Lower lobe of right lung (tissue), 2 donors: ENCODE data around the gene CYP4F12. TPM values are rescaled to one million over a fixed set of nuclear protein-coding genes. Genes with fewer than 3 reads are reported as not detected.

Source experiments
- ATAC-seq, 2 donors: fragments of 200-7000 bp; cut with Tn5 transposase; one replicate each; pipeline ENCODE4 v1.9.1; 2020 to 2022; ENCODE audit warnings: mild to moderate bottlenecking in 2 of 2, moderate library complexity in 2 of 2
- DNase-seq: peaks from one replicate; pipeline ENCODE4 v3.0.0-alpha.2; 2020
- H3K27ac ChIP-seq: fragments of 200-600 bp; one replicate; pipeline ENCODE4 v1.8.0; 2022
- H3K27me3 ChIP-seq: fragments of 200-600 bp; one replicate; pipeline ENCODE4 v1.8.0; 2022; ENCODE audit warnings: low read depth
- H3K36me3 ChIP-seq: fragments of 200-600 bp; one replicate; pipeline ENCODE4 v1.8.0; 2022; ENCODE audit warnings: mild to moderate bottlenecking
- H3K4me1 ChIP-seq: fragments of 200-600 bp; one replicate; pipeline ENCODE4 v1.8.0; 2022
- H3K4me3 ChIP-seq: fragments of 200-600 bp; one replicate; pipeline ENCODE4 v1.8.0; 2022; ENCODE audit warnings: mild to moderate bottlenecking
- H3K9me3 ChIP-seq: fragments of 200-600 bp; one replicate; pipeline ENCODE4 v1.8.0; 2022
- CTCF ChIP-seq: fragments of 200-600 bp; IDR thresholded peaks from one replicate; pipeline ENCODE4 v1.8.0; 2022; ENCODE audit warnings: antibody characterized with exemption, mild to moderate bottlenecking
- intact Hi-C: fragments of 100-400 bp; cut with DNase I; formaldehyde crosslinking; loops from one replicate; pipeline ENCODE4 v1.11.0; 2022
- total RNA-seq: library from RNA; stranded (reverse); fragmentation: NEBNext Ultra II Directional; extraction: Animal tissue kit (Norgen Biotek cat#: 25700); gene quantifications from one replicate; pipeline ENCODE4 v1.2.1, GENCODE V29; 2021
- donor health status: DM: no; HTN: yes; CAD: no; lungs with severe emphysema.

CYP4F12 gene
- total RNA-seq, 1 donor from 2014 or later, result 4.5 TPM

- no peaks in the 10 kb centered on the region for H3K36me3 ChIP-seq
- intact Hi-C loops, result no loop called here
- ATAC-seq (no peak), DNase-seq (no peak)
- no peak overlapping the region for H3K27ac ChIP-seq
- H3K27me3 ChIP-seq, result peaks cover 4% of the 10 kb centered on the region
- H3K4me3 ChIP-seq, result no peak overlapping the region
- peaks cover 10% of the 10 kb centered on the region for H3K4me1 ChIP-seq
- no peaks in the 10 kb centered on the region for H3K9me3 ChIP-seq
- TF ChIP-seq CTCF, result no peak
Measured at GRCh38 chr19:15669440-15669839, 3.4 kb upstream of the CYP4F12 start.

GRCh38 chr19:15669891-15670290 lies 3.0 kb upstream of the CYP4F12 start:
- ATAC-seq (no peak), DNase-seq (no peak)
- H3K4me1 ChIP-seq, result peaks cover 10% of the 10 kb centered on the region

GRCh38 chr19:15671237-15671821 lies 1.6 kb upstream of the CYP4F12 start:
- H3K27ac ChIP-seq, result no peak overlapping the region

More at GRCh38 chr19:15669891-15670290, 3.0 kb upstream of the CYP4F12 start:
- H3K9me3 ChIP-seq, result no peaks in the 10 kb centered on the region
- TF ChIP-seq CTCF, result no peak
- H3K36me3 ChIP-seq, result no peaks in the 10 kb centered on the region
- intact Hi-C loops, result no loop called here
- H3K27me3 ChIP-seq, result peaks cover 4% of the 10 kb centered on the region
- no peak overlapping the region for H3K4me3 ChIP-seq
- H3K27ac ChIP-seq, result no peak overlapping the region

GRCh38 chr19:15671891-15672579 lies 852 bp upstream of the CYP4F12 start:
- no peak overlapping the region for H3K4me3 ChIP-seq
- H3K9me3 ChIP-seq, result no peaks in the 10 kb centered on the region
- no peaks in the 10 kb centered on the region for H3K36me3 ChIP-seq
- DNase-seq, result no peak
- intact Hi-C loops, result no loop called here
- H3K4me1 ChIP-seq, result peaks cover 10% of the 10 kb centered on the region
- H3K27ac ChIP-seq, result peak overlapping the region; percentile 62
- peak in 1 of 2 donors; percentile 22 for ATAC-seq
- TF ChIP-seq CTCF, result no peak
- H3K27me3 ChIP-seq, result peaks cover 4% of the 10 kb centered on the region

More at GRCh38 chr19:15671237-15671821, 1.6 kb upstream of the CYP4F12 start:
- no peaks in the 10 kb centered on the region for H3K36me3 ChIP-seq
- H3K4me3 ChIP-seq, result no peak overlapping the region
- H3K9me3 ChIP-seq, result no peaks in the 10 kb centered on the region
- ATAC-seq (no peak), DNase-seq (no peak)
- intact Hi-C loops, result no loop called here
- peaks cover 4% of the 10 kb centered on the region for H3K27me3 ChIP-seq
- TF ChIP-seq CTCF, result no peak
- H3K4me1 ChIP-seq, result peaks cover 10% of the 10 kb centered on the region

- peak overlapping the region; percentile 62 for H3K27ac ChIP-seq
- no peaks in the 10 kb centered on the region for H3K36me3 ChIP-seq
- intact Hi-C loops, result no loop called here
- DNase-seq, result no peak
- no peak for TF ChIP-seq CTCF
- H3K4me1 ChIP-seq, result peaks cover 10% of the 10 kb centered on the region
- peak; percentile 19 to 27 for ATAC-seq
- H3K27me3 ChIP-seq, result peaks cover 4% of the 10 kb centered on the region
- no peaks in the 10 kb centered on the region for H3K9me3 ChIP-seq
- peak overlapping the region; percentile 12 for H3K4me3 ChIP-seq
Measured at GRCh38 chr19:15673176-15673654, 328 bp downstream of the CYP4F12 start.
